Suprapubic skin (tissue), 4 donors: ENCODE data around the gene NSUN2.

Experiments
- EP300 ChIP-seq: sonication (generic); formaldehyde crosslinking; IDR thresholded peaks from one replicate; pipeline ENCODE4 v1.6.1; 2017; ENCODE audit warnings: antibody characterized with exemption
- POLR2A ChIP-seq, 2 donors: fragments of 450-650 bp; IDR thresholded peaks; one replicate each; pipeline ENCODE4 v1.6.1; 2017; ENCODE audit warnings: antibody characterized with exemption in 2 of 2, mild to moderate bottlenecking in 2 of 2, moderate library complexity in 2 of 2
- POLR2AphosphoS5 ChIP-seq, 3 donors: sonication (generic); formaldehyde crosslinking; IDR thresholded peaks; one replicate each; pipeline ENCODE4 v1.6.1; 2017; ENCODE audit warnings: antibody characterized with exemption in 3 of 3
- TF ChIP-seq, protein P1 (sequence below), 2 donors: fragments of 200-600 bp in 1 of 2; fragments of 450-650 bp in 1 of 2; sonication (generic) in 1 of 2; IDR thresholded peaks; one replicate each; pipeline ENCODE4 v1.5.1; 2016 to 2019; ENCODE audit warnings: antibody characterized with exemption in 2 of 2, mild to moderate bottlenecking in 1 of 2, moderate library complexity in 1 of 2

DNA sequence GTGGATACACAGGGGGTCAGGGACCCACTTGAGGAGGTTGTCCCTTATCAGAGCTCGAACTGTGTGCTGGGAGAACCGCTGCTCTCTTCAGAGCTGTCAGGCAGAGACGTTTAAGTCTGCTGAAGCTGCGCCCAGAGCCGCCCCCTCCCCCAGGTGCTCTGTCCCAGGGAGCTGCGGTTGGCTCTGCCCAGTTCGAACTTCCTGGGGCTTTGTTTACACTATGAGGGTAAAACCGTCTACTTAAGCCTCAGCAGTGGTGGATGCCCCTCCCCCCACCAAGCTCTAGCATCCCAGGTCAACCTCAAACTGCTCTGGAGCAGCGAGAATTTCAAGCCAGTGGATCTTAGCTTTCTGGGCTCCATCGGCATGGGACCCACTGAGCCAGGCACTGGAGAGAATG is 16.3 kb upstream of the NSUN2 start:
- TF ChIP-seq EP300 (no peak), POLR2A (IDR thresholded peaks at IDR 0.05) (no peak), POLR2AphosphoS5 (IDR thresholded peaks at IDR 0.05) (no peak)
- TF ChIP-seq, protein P1, sequence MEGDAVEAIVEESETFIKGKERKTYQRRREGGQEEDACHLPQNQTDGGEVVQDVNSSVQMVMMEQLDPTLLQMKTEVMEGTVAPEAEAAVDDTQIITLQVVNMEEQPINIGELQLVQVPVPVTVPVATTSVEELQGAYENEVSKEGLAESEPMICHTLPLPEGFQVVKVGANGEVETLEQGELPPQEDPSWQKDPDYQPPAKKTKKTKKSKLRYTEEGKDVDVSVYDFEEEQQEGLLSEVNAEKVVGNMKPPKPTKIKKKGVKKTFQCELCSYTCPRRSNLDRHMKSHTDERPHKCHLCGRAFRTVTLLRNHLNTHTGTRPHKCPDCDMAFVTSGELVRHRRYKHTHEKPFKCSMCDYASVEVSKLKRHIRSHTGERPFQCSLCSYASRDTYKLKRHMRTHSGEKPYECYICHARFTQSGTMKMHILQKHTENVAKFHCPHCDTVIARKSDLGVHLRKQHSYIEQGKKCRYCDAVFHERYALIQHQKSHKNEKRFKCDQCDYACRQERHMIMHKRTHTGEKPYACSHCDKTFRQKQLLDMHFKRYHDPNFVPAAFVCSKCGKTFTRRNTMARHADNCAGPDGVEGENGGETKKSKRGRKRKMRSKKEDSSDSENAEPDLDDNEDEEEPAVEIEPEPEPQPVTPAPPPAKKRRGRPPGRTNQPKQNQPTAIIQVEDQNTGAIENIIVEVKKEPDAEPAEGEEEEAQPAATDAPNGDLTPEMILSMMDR (IDR thresholded peaks at IDR 0.05) = no peak
